GM18511 (cell line): ENCODE measurements around the gene DDX19B.
"Not testable (repeated sequence)": the region's sequence is repeated elsewhere in the genome, so short reads cannot be mapped to it uniquely, and the experiment has no call there.

Experiments used
- ATAC-seq: cut with Tn5 transposase; IDR thresholded peaks from one replicate; pipeline ENCODE4 v1.9.1; 2021; ENCODE audit warnings: mild to moderate bottlenecking, moderate library complexity; ENCODE audit not compliant: unreplicated experiment

Gene DDX19B

GRCh38 chr16:70287304-70287971 is 11.5 kb upstream of the DDX19B start:
- ATAC-seq, result not testable (repeated sequence)

GRCh38 chr16:70289229-70290094 is 9.5 kb upstream of the DDX19B start, which contains the start of gene AARS1:
AARS1 (minus strand) TSS chr16:70289506; CDS start chr16:70282763, 6,743 bp downstream.
- ATAC-seq, result peak; percentile 98

GRCh38 chr16:70290949-70291519 is 8.0 kb upstream of the DDX19B start:
- no peak for ATAC-seq

DNA sequence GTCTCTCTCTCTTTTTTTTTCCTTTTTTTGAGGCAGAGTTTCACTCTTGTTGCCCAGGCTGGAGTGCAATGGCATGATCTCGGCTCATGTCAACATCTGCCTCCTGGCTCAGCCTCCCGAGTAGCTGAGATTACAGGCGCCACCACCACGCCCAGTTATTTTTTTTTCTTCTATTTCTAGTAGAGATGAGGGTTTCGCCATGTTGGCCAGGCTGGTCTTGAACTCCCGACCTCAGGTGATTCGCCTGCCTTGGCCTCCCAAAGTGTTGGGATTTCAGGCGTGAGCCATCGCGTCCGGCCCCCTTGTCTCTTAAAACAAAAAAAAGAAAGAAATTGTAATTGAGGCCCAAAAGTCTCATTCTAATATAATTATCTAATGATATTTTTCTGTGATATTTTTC is 6.8 kb upstream of the DDX19B start:
- not testable (repeated sequence) for ATAC-seq

DNA sequence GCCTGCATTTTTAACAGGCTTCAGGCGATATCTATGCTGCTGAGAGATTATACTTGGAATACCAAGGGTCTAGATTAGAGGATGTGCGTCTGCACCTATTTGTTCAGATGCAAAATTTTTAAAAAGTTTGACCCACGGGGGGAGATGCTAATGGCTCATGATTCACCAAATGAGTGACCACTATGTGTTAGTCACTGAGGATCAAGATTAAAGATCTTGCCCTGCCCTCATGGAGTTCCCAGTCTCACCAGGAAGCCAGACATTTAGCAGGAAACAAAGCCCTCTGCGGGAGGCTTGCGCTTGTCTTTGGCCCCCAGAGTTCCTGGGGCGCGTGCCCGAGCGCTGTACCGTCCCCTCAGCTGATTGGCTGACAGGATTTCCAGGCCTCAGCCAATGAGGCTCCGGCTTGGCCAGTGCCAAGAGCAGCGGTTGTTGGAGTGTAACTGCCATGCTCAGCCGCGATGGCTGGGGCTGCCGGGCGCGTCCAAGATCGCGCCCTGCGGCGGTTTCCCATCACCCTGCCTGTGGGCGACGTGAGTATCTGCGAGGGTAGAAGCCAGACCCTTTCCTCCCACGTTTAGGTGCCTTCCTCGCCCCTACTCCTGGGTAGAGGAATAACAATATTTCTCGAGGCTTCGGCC is 4.5 kb upstream of the DDX19B start:
- no peak for ATAC-seq

DNA sequence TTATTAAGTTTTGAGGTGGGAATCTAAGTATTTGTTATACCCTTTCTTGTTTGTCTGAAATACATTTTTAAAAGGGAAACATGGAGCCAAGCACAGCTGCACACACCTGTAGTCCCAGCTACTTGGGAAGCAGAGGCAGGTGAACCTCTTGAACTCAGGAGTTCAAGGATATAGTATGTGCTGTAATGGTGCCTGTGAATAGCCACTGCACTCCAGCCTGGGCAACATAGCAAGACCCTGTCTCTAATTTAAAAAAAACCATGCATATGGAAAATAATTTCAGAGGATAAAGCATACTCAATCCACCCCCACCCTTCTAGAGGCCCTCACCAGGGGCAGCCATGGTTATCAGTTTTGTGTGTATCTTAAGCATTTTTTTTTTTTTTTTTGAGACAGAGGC is 3.4 kb upstream of the DDX19B start:
- ATAC-seq, result no peak

DNA sequence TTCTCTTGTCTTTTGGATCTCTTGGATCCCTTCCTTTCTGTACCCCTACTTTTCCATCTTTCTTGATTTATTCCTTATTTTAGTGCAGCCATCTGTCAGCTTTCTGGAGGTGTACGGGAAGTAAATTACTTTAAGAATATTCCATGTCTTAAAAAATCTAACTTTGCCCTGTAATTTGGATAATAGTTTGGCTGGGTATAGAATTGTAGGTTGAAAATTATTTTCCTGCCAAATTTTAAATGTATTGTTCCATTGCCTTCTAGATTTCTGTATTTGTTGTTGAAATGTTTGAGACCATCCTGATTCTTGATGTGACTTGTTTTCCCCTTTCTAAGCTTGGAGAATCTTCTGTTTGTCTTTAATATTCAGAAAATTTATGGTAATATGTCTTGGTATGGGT is 2.1 kb downstream of the DDX19B start:
- ATAC-seq, result no peak

DNA sequence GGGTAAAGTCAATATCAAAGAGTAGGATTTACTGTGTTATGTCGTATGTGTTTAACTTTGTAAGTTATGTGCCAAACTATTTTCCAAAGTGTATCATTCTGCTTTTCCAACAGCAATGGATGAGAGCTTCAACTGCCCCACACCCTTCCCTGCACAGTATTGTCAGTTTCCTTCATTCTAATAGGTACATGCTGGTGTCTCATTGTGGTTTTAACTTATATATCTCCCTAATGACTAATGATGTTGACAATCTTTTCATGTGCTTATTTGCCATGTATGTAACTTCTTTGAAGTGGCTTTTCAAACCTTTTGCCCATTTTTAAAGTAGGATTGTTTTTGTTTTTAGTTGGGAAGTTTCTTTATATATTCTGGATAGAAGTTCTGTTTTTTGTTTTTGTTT is 3.8 kb downstream of the DDX19B start:
- no peak for ATAC-seq

GRCh38 chr16:70304892-70305448 is 6.0 kb downstream of the DDX19B start:
- ATAC-seq, result no peak

GRCh38 chr16:70306880-70307279 is 7.9 kb downstream of the DDX19B start:
- ATAC-seq, result no peak

GRCh38 chr16:70307726-70308125 is 8.7 kb downstream of the DDX19B start:
- ATAC-seq, result not testable (repeated sequence)

GRCh38 chr16:70320121-70320520 is 21.1 kb downstream of the DDX19B start:
- no peak for ATAC-seq

GRCh38 chr16:70324998-70325747 is 26.2 kb downstream of the DDX19B start:
- no peak for ATAC-seq

- ATAC-seq, result no peak
These were observed 32.1 kb downstream of the DDX19B start for GRCh38 chr16:70331091-70331490.

DNA sequence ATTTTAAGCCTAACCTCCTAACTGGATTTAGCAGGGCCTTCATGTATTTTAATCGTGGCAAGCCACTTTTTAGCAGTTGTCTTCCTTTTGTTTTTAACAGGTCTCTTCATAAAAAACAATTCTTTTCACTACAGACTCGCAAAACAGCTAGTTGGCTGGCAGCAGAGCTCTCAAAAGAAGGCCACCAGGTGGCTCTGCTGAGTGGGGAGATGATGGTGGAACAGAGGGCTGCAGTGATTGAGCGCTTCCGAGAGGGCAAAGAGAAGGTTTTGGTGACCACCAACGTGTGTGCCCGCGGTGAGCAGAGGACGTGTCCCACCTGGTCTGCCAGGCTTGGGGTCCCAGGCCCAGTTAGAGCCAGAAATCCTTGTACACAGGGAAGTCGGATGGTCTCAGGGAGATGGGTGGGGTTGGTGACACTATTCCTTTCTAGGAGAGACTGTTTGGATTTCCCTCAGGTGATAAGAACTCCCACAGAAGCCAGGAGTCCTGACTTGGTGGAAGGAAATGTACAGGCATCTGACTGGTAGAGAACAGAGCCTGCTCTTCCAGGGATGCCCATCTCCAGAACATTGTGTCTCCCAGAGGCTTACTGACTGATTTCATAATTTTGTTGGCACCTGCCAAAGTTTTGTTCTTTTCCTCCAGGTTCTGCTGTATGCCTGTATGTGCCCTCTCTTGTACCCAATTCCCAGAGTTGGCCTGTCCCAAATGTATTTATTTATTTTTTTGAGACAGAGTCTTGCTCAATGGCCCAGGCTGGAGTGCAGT is 32.8 kb downstream of the DDX19B start:
- no peak for ATAC-seq

DNA sequence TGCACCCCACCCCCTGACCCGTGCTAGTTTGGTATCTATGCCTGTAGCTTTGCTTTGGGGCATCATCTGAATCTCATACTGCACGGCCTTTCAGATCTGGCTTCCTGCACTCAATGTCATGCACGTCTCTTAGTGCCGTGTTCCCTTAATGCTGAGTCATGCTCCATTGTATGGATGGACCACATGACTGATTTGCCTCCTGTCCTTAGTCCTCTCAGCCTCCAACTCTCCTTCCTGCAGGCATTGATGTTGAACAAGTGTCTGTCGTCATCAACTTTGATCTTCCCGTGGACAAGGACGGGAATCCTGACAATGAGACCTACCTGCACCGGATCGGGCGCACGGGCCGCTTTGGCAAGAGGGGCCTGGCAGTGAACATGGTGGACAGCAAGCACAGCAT is 33.7 kb downstream of the DDX19B start:
- ATAC-seq, result not testable (repeated sequence)

DNA sequence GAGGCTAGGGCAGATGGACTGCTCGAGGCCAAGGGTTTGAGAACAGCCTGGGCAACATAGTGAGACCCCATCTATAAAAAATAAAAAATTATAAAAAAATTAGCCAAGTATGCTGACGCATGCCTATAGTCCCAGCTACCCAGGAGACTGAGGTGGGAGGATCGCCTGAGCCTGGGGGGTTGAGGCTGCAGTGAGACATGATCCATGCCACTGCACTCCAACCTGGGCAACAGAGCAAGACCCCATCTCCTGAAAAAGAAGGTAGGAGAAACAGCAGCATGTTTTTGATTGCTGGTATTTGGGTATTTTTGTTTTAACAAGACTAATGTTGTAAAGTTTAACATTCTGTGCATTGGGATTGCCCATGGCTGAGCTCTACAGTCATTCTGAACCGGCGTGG is 38.8 kb downstream of the DDX19B start:
- ATAC-seq, result no peak

GRCh38 chr16:70341600-70341999 is 42.6 kb downstream of the DDX19B start:
- ATAC-seq, result no peak

DNA sequence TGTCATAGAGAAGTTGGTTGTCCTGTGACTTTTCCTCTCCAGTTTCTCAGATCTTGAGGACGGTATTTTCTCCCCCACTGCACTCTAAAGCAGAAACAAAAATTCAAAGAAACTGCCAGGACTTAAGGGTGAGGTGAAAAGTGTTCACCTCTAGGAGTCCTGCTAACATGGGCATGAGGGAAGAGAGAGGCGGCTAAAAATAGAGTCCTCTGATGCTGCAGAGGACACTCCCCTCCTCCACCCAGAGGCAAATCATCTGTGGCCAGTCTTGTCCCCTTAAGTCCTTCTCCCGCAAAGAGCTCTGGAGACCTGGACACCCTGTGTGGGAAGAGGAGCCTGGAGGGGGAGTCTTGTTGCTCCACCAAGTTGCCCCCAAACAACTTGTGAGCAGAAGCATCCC is 43.0 kb downstream of the DDX19B start:
- no peak for ATAC-seq

DNA sequence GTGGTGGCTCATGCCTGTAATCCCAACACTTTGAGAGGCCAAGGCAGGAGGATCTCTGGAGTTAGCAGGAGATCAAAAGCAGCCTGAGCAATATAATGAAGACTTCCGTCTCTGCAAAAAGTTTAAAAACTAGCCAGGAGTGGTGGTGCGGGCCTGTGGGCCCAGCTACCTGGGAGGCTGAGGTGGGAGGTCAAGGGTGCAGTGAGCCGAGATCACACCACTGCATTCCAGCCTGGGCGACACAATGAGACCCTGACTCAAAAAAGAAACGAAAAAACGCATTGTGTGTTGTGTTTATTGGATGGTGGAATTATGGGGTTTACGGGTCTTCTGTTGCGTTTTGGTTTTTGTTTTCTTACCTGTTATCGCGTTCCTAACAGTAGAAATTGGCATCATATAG is 46.9 kb downstream of the DDX19B start:
- no peak for ATAC-seq
